Astrocyte (in vitro differentiated cells and primary cell): Measurements from ENCODE around the gene MYO5B. TPM values are rescaled to one million over a fixed set of nuclear protein-coding genes. Genes with fewer than 3 reads are reported as not detected.

Experiments used
- DNase-seq: peaks from one replicate; pipeline ENCODE4 v3.0.0-alpha.2; 2010; ENCODE audit warnings: low read depth
- FAIRE-seq: peaks from 2 replicates; lab custom pipeline; 2011; peaks lifted over from hg19 to GRCh38; lab: Jason Lieb, UNC
- H2AFZ ChIP-seq: 2 replicates; pipeline ENCODE4 v1.6.0; 2012; ENCODE audit warnings: low read depth, low read length, inconsistent platforms
- H3K27ac ChIP-seq: 2 replicates; pipeline ENCODE4 v1.5.1; 2011; ENCODE audit warnings: low read depth, low read length, inconsistent platforms
- H3K27me3 ChIP-seq: 2 replicates; pipeline ENCODE4 v1.6.0; 2011; ENCODE audit warnings: low read length, inconsistent platforms; ENCODE audit not compliant: insufficient read depth
- H3K36me3 ChIP-seq: 2 replicates; pipeline ENCODE4 v1.5.1; 2011; ENCODE audit warnings: low read length, inconsistent platforms; ENCODE audit not compliant: insufficient read depth
- H3K4me1 ChIP-seq: 2 replicates; pipeline ENCODE4 v1.5.1; 2011; ENCODE audit warnings: low read length, inconsistent platforms; ENCODE audit not compliant: insufficient read depth
- H3K4me2 ChIP-seq: 2 replicates; pipeline ENCODE4 v1.6.0; 2012; ENCODE audit warnings: low read length, inconsistent platforms
- H3K4me3 ChIP-seq: 2 replicates; pipeline ENCODE4 v1.5.1; 2011; ENCODE audit warnings: low read depth, mild to moderate bottlenecking, low read length, inconsistent platforms; ENCODE audit not compliant: insufficient read depth
- H3K79me2 ChIP-seq: 2 replicates; pipeline ENCODE4 v1.6.0; 2012; ENCODE audit warnings: mild to moderate bottlenecking, low read length, inconsistent platforms; ENCODE audit not compliant: insufficient read depth
- H3K9ac ChIP-seq: 2 replicates; pipeline ENCODE4 v1.6.0; 2012; ENCODE audit warnings: mild to moderate bottlenecking, low read length, inconsistent platforms
- H3K9me3 ChIP-seq: 2 replicates; pipeline ENCODE4 v1.5.1; 2012; ENCODE audit warnings: low read depth, mild to moderate bottlenecking, low read length, inconsistent platforms; ENCODE audit not compliant: insufficient read depth
- H4K20me1 ChIP-seq: 2 replicates; pipeline ENCODE4 v1.6.0; 2012; ENCODE audit warnings: low read length, inconsistent platforms; ENCODE audit not compliant: insufficient read depth
- H3K27ac Mint-ChIP-seq: one replicate; pipeline ENCODE4 v1.8.0; 2021; ENCODE audit warnings: mild to moderate bottlenecking, mixed read lengths; ENCODE audit not compliant: unreplicated experiment
- H3K27me3 Mint-ChIP-seq: one replicate; pipeline ENCODE4 v1.8.0; 2021; ENCODE audit warnings: low read depth, mixed read lengths; ENCODE audit not compliant: unreplicated experiment
- H3K36me3 Mint-ChIP-seq: one replicate; pipeline ENCODE4 v1.8.0; 2021; ENCODE audit warnings: low read depth, mixed read lengths; ENCODE audit not compliant: unreplicated experiment
- H3K4me1 Mint-ChIP-seq: one replicate; pipeline ENCODE4 v1.8.0; 2021; ENCODE audit warnings: low read depth, mixed read lengths; ENCODE audit not compliant: unreplicated experiment
- H3K4me3 Mint-ChIP-seq: one replicate; pipeline ENCODE4 v1.8.0; 2021; ENCODE audit warnings: mild to moderate bottlenecking, moderate library complexity, mixed read lengths; ENCODE audit not compliant: unreplicated experiment
- H3K9me3 Mint-ChIP-seq: one replicate; pipeline ENCODE4 v1.8.0; 2021; ENCODE audit warnings: mild to moderate bottlenecking, mixed read lengths; ENCODE audit not compliant: unreplicated experiment
- CTCF ChIP-seq: IDR thresholded peaks from 2 replicates; pipeline ENCODE4 v1.5.1; 2011; ENCODE audit warnings: low read depth, mild to moderate bottlenecking, inconsistent platforms, low read length, moderate library complexity; ENCODE audit not compliant: insufficient read depth
- EZH2 ChIP-seq: IDR thresholded peaks from 2 replicates; pipeline ENCODE4 v1.6.1; 2012; ENCODE audit warnings: mild to moderate bottlenecking, low read length, inconsistent platforms; ENCODE audit not compliant: insufficient read depth
- total RNA-seq: library from RNA; stranded (reverse); gene quantifications from 2 replicates; pipeline ENCODE4 v1.2.1, GENCODE V29; 2021

MYO5B gene
- total RNA-seq, 1 donor from 2014 or later: 8.3 TPM

- Histone ChIP-seq H3K79me2 (no peaks in the 10 kb centered on the region), H3K9me3 (no peaks in the 10 kb centered on the region), H2AFZ (no peak overlapping the region), H3K4me1 (no peaks in the 10 kb centered on the region), H3K27me3 (peaks cover 4% of the 10 kb centered on the region), H3K36me3 (no peaks in the 10 kb centered on the region), H4K20me1 (no peaks in the 10 kb centered on the region), H3K27ac (no peak overlapping the region), H3K4me3 (no peak overlapping the region), H3K4me2 (no peak overlapping the region), H3K9ac (no peak overlapping the region)
- Mint-ChIP-seq H3K4me3 (no peak overlapping the region), H3K36me3 (no peaks in the 10 kb centered on the region), H3K4me1 (peaks cover 8% of the 10 kb centered on the region), H3K27me3 (no peaks in the 10 kb centered on the region), H3K27ac (no peak overlapping the region), H3K9me3 (no peaks in the 10 kb centered on the region)
- DNase-seq: no peak
- TF ChIP-seq CTCF (no peak), EZH2 (no peak)
- no peak for FAIRE-seq
Observed at GRCh38 chr18:49948975-49949374, 246.0 kb downstream of the MYO5B start.

- Histone ChIP-seq H3K4me2 (no peak overlapping the region), H3K79me2 (no peaks in the 10 kb centered on the region), H3K9ac (no peak overlapping the region), H3K9me3 (no peaks in the 10 kb centered on the region), H3K27me3 (no peaks in the 10 kb centered on the region), H2AFZ (no peak overlapping the region), H3K4me3 (no peak overlapping the region), H3K36me3 (no peaks in the 10 kb centered on the region), H3K4me1 (no peaks in the 10 kb centered on the region), H3K27ac (no peak overlapping the region), H4K20me1 (no peaks in the 10 kb centered on the region)
- Mint-ChIP-seq H3K27ac (no peak overlapping the region), H3K27me3 (no peaks in the 10 kb centered on the region), H3K4me1 (peaks cover 4% of the 10 kb centered on the region), H3K36me3 (no peaks in the 10 kb centered on the region), H3K9me3 (no peaks in the 10 kb centered on the region), H3K4me3 (no peak overlapping the region)
- FAIRE-seq (no peak), DNase-seq (peak; percentile 40)
- TF ChIP-seq CTCF: no peak
- no peak for TF ChIP-seq EZH2
Observed at GRCh38 chr18:49944663-49945062, 250.3 kb downstream of the MYO5B start.

- Histone ChIP-seq H3K4me3 (no peak overlapping the region), H4K20me1 (no peaks in the 10 kb centered on the region), H3K27ac (no peak overlapping the region), H3K36me3 (no peaks in the 10 kb centered on the region), H3K9ac (no peak overlapping the region), H3K9me3 (no peaks in the 10 kb centered on the region), H3K4me2 (no peak overlapping the region), H2AFZ (no peak overlapping the region), H3K79me2 (no peaks in the 10 kb centered on the region), H3K27me3 (no peaks in the 10 kb centered on the region), H3K4me1 (no peaks in the 10 kb centered on the region)
- H3K9me3 Mint-ChIP-seq: peaks cover 2% of the 10 kb centered on the region
- DNase-seq (no peak), FAIRE-seq (no peak)
- TF ChIP-seq CTCF (no peak), EZH2 (no peak)
- H3K4me3 Mint-ChIP-seq: no peak overlapping the region
- H3K36me3 Mint-ChIP-seq: peaks cover 5% of the 10 kb centered on the region
- H3K4me1 Mint-ChIP-seq: peaks cover 13% of the 10 kb centered on the region
- H3K27ac Mint-ChIP-seq: no peak overlapping the region
- no peaks in the 10 kb centered on the region for H3K27me3 Mint-ChIP-seq
Observed at GRCh38 chr18:49936821-49937220, 258.1 kb downstream of the MYO5B start.
